GM21576 (cell line): Measurements from ENCODE around the gene TXNRD2.
"Not testable (repeated sequence)": the region's sequence is repeated elsewhere in the genome, so short reads cannot be mapped to it uniquely, and the experiment has no call there.

Experiments used
- ATAC-seq: cut with Tn5 transposase; IDR thresholded peaks from one replicate; pipeline ENCODE4 v1.9.1; 2021; ENCODE audit warnings: mild to moderate bottlenecking, moderate library complexity; ENCODE audit not compliant: unreplicated experiment

TXNRD2 gene

GRCh38 chr22:19848298-19849224 is 93.1 kb downstream of the TXNRD2 start:
- no peak for ATAC-seq

- ATAC-seq = no peak
Observed at GRCh38 chr22:19847345-19847632, 94.3 kb downstream of the TXNRD2 start.

- ATAC-seq = no peak
Observed at GRCh38 chr22:19846620-19847344, 94.8 kb downstream of the TXNRD2 start.

- no peak for ATAC-seq
Observed at GRCh38 chr22:19845054-19845722, 96.4 kb downstream of the TXNRD2 start.

- ATAC-seq = no peak
Observed at GRCh38 chr22:19844377-19845053, 97.1 kb downstream of the TXNRD2 start.

- no peak for ATAC-seq
Observed at GRCh38 chr22:19843857-19844376, 97.7 kb downstream of the TXNRD2 start.

- ATAC-seq = no peak
Observed at GRCh38 chr22:19843107-19843856, 98.3 kb downstream of the TXNRD2 start.

- ATAC-seq = no peak
Observed at GRCh38 chr22:19842393-19843106, 99.1 kb downstream of the TXNRD2 start.

- no peak for ATAC-seq
Observed at GRCh38 chr22:19841641-19842392, 99.8 kb downstream of the TXNRD2 start.

- ATAC-seq = no peak
Observed at GRCh38 chr22:19840955-19841640, 100.5 kb downstream of the TXNRD2 start.

- ATAC-seq = no peak
Observed at GRCh38 chr22:19840059-19840458, 101.6 kb downstream of the TXNRD2 start.

GRCh38 chr22:19837915-19838314 is 103.7 kb downstream of the TXNRD2 start:
- ATAC-seq = no peak

- ATAC-seq = no peak
Observed at GRCh38 chr22:19836512-19836911, 105.1 kb downstream of the TXNRD2 start.

GRCh38 chr22:19834599-19834998 is 107.0 kb downstream of the TXNRD2 start:
- ATAC-seq = no peak

- ATAC-seq = not testable (repeated sequence)
Observed at GRCh38 chr22:19833327-19833726, 108.3 kb downstream of the TXNRD2 start.

GRCh38 chr22:19832476-19833108 is 109.0 kb downstream of the TXNRD2 start:
- ATAC-seq = no peak

GRCh38 chr22:19831979-19832378 is 109.6 kb downstream of the TXNRD2 start:
- not testable (repeated sequence) for ATAC-seq

GRCh38 chr22:19831016-19831415 is 110.6 kb downstream of the TXNRD2 start:
- ATAC-seq = no peak
